Activated CD8-positive, alpha-beta memory T cell treated with anti-CD3 and anti-CD28 coated beads, Interleukin-2, amount 50 U/mL, for 1 hour (primary cell): ENCODE results near the gene MCC.

Experiments used
- DNase-seq: peaks from one replicate; pipeline ENCODE4 v3.0.0-alpha.2; 2020; ENCODE audit errors: extremely low read depth

The MCC gene

GRCh38 chr5:113202746-113203716 is 285.2 kb downstream of the MCC start:
- no peak for DNase-seq

- DNase-seq, result no peak
Measured at GRCh38 chr5:113202287-113202686, 286.0 kb downstream of the MCC start.

- DNase-seq, result no peak
Measured at GRCh38 chr5:113201715-113202114, 286.5 kb downstream of the MCC start.

GRCh38 chr5:113199122-113199905 is 288.9 kb downstream of the MCC start:
- no peak for DNase-seq

GRCh38 chr5:113197456-113198200 is 290.6 kb downstream of the MCC start:
- DNase-seq, result no peak

GRCh38 chr5:113195771-113196170 is 292.5 kb downstream of the MCC start:
- no peak for DNase-seq

- DNase-seq, result no peak
Measured at GRCh38 chr5:113195251-113195650, 293.0 kb downstream of the MCC start.

GRCh38 chr5:113194591-113194990 is 293.7 kb downstream of the MCC start:
- DNase-seq, result no peak

- no peak for DNase-seq
Measured at GRCh38 chr5:113194125-113194524, 294.1 kb downstream of the MCC start.

- DNase-seq, result no peak
Measured at GRCh38 chr5:113193311-113193978, 294.8 kb downstream of the MCC start.

GRCh38 chr5:113192541-113192940 is 295.7 kb downstream of the MCC start:
- no peak for DNase-seq

- no peak for DNase-seq
Measured at GRCh38 chr5:113190347-113190746, 297.9 kb downstream of the MCC start.

GRCh38 chr5:113189291-113189690 is 299.0 kb downstream of the MCC start:
- DNase-seq, result no peak

GRCh38 chr5:113188436-113188835 is 299.8 kb downstream of the MCC start:
- DNase-seq, result no peak

- DNase-seq, result no peak
Measured at GRCh38 chr5:113187906-113188305, 300.3 kb downstream of the MCC start.

GRCh38 chr5:113186061-113186460 is 302.2 kb downstream of the MCC start:
- DNase-seq, result no peak

- no peak for DNase-seq
Measured at GRCh38 chr5:113183694-113184093, 304.6 kb downstream of the MCC start.

GRCh38 chr5:113182658-113183344 is 305.5 kb downstream of the MCC start:
- no peak for DNase-seq

- DNase-seq, result no peak
Measured at GRCh38 chr5:113181853-113182490, 306.3 kb downstream of the MCC start.

- DNase-seq, result no peak
Measured at GRCh38 chr5:113181409-113181808, 306.8 kb downstream of the MCC start.
